Testis (tissue), 3 donors: ENCODE data around the gene CCDC120. TPM values are rescaled to one million over a fixed set of nuclear protein-coding genes. Genes with fewer than 3 reads are reported as not detected.

Experiments
- DNase-seq: peaks from one replicate; pipeline ENCODE4 v3.0.0-alpha.2; 2019
- H3K27ac ChIP-seq, 2 donors: fragments of 200-600 bp; sonication (generic); one replicate each; pipeline ENCODE4 v1.5.1; 2019
- H3K27me3 ChIP-seq: fragments of 200-600 bp; sonication (generic); one replicate; pipeline ENCODE4 v1.5.1; 2019
- H3K36me3 ChIP-seq: fragments of 200-600 bp; sonication (generic); one replicate; pipeline ENCODE4 v1.5.1; 2017; ENCODE audit warnings: low read depth; ENCODE audit errors: missing control alignments
- H3K4me1 ChIP-seq: fragments of 200-600 bp; sonication (generic); one replicate; pipeline ENCODE4 v1.5.1; 2019
- H3K4me3 ChIP-seq, 2 donors: fragments of 200-600 bp; sonication (generic); one replicate each; pipeline ENCODE4 v1.5.1; 2017 to 2019
- H3K9me3 ChIP-seq: fragments of 200-600 bp; sonication (generic); one replicate; pipeline ENCODE4 v1.5.1; 2017
- POLR2A ChIP-seq: fragments of 450-650 bp; IDR thresholded peaks from one replicate; pipeline ENCODE4 v1.6.1; 2017; ENCODE audit warnings: antibody characterized with exemption, mild to moderate bottlenecking, moderate library complexity
- WGBS, 2 donors: methylation state at CpG; one replicate each; pipeline ENCODE4 v1.1.5; 2018; 5-methylcytosine and 5-hydroxymethylcytosine counted together
- intact Hi-C: fragments of 100-400 bp; cut with DNase I; formaldehyde crosslinking; loops from one replicate; pipeline ENCODE4 v1.15.1; 2023; ENCODE audit warnings: low total_unique reads
- polyA plus RNA-seq: library from polyadenylated mRNA; stranded (reverse); fragments of 350-450 nt; fragmentation: Illumina TruSeq; extraction: RNeasy Lipid Tissue Mini Kit (QIAGEN cat#74804); gene quantifications from one replicate; pipeline ENCODE4 v1.2.3, GENCODE V29; 2014; ENCODE audit warnings: low read depth, low replicate concordance; ENCODE audit not compliant: insufficient read depth
- total RNA-seq, 2 donors: library from RNA; depleted of rRNA; stranded (reverse); fragments of >200 nt; gene quantifications; one replicate each; pipeline ENCODE4 v1.2.3, GENCODE V29; 2016
- TF ChIP-seq, protein P1 (sequence below), 3 experiments: fragments of 450-650 bp in 2 of 3; fragments of 200-600 bp in 1 of 3; sonication (generic) in 1 of 3; IDR thresholded peaks; one replicate each; pipeline ENCODE4 v1.5.1; 2016 to 2019; ENCODE audit warnings: antibody characterized with exemption in 3 of 3, mild to moderate bottlenecking in 2 of 3, moderate library complexity in 1 of 3

Gene CCDC120
- total and polyA plus RNA-seq, 3 donors from 2014 or later, result 7.5 to 11.2 (median 11.0) TPM

DNA sequence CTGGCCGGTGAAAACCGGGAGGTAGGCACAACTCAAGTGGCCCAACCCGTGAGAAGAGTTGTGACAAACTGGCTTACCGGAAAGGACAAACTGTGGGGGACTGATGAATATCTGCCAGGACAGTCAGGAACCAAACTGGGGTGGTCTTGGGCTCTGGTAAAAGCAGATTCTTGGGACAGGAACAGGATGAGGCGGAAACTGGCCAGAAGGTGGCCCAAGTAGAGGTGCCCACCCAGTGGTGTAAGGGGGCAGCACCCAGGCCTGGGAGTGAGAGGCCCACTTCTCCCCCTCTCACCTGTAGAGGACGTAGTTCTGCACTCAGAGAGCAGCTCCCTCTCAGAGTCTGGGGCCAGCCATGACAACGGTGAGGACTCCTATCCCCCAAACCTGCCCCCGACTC, 5.9 kb downstream of the CCDC120 start:
- intact Hi-C loops, result no loop called here
- TF ChIP-seq POLR2A, result no peak
- TF ChIP-seq, protein P1, sequence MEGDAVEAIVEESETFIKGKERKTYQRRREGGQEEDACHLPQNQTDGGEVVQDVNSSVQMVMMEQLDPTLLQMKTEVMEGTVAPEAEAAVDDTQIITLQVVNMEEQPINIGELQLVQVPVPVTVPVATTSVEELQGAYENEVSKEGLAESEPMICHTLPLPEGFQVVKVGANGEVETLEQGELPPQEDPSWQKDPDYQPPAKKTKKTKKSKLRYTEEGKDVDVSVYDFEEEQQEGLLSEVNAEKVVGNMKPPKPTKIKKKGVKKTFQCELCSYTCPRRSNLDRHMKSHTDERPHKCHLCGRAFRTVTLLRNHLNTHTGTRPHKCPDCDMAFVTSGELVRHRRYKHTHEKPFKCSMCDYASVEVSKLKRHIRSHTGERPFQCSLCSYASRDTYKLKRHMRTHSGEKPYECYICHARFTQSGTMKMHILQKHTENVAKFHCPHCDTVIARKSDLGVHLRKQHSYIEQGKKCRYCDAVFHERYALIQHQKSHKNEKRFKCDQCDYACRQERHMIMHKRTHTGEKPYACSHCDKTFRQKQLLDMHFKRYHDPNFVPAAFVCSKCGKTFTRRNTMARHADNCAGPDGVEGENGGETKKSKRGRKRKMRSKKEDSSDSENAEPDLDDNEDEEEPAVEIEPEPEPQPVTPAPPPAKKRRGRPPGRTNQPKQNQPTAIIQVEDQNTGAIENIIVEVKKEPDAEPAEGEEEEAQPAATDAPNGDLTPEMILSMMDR (IDR thresholded peaks at IDR 0.05), result no peak
- Histone ChIP-seq H3K36me3 (no peaks in the 10 kb centered on the region), H3K27me3 (no peaks in the 10 kb centered on the region), H3K9me3 (no peaks in the 10 kb centered on the region), H3K4me1 (no peaks in the 10 kb centered on the region), H3K4me3 (no peak overlapping the region), H3K27ac (no peak overlapping the region)
- 89 to 96% methylated on average over 8 of the region's 8 CpGs for WGBS, 2 donors
- DNase-seq, result no peak

DNA sequence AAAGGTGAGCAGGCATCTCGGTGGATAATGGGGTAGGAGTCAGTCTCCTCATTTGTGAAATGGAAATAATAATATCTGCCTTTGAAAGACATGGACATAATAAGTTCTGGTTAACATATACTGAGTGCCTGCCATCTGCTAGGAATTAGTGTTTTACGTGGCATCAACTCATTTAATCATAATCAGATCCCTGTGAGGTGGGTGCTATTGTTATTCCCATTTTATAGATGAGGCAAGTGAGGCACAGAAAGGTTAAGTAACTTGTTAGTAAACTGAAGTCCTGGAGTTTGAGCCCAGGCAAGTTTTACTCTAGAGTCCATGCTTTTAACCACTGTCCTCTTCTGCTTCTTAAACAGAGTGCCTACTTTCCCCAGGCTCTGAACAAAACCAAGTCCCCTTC, 7.5 kb downstream of the CCDC120 start:
- WGBS, 2 donors, result 70 to 100% methylated on average over 2 of the region's 2 CpGs
- Histone ChIP-seq H3K4me1 (no peaks in the 10 kb centered on the region), H3K27me3 (no peaks in the 10 kb centered on the region), H3K27ac (no peak overlapping the region), H3K9me3 (no peaks in the 10 kb centered on the region), H3K36me3 (no peaks in the 10 kb centered on the region), H3K4me3 (no peak overlapping the region)
- intact Hi-C loops, result no loop called here
- DNase-seq, result no peak
- no peak for TF ChIP-seq POLR2A
- TF ChIP-seq, protein P1 (IDR thresholded peaks at IDR 0.05), result no peak

DNA sequence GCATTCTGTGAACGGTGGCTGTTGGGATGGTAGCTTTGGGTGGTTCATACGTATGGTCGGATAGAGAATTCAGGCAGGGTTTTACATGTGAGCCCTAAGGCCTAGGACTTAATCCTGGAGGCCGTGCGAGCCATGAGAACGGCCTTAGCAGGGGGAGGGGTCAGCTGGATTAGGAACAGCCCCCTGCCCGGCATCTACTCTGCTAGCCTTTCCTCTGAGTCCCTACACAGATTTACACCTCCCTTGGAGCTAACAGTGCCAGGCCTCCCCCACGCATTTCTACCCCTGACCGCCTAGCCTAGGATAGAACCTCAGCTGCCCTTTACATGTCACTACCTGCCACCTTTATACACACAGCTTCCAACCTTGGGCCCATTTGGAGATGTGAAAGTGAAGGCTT, 7.9 kb downstream of the CCDC120 start:
- intact Hi-C loops, result no loop called here
- Histone ChIP-seq H3K27ac (no peak overlapping the region), H3K9me3 (no peaks in the 10 kb centered on the region), H3K27me3 (no peaks in the 10 kb centered on the region), H3K36me3 (no peaks in the 10 kb centered on the region), H3K4me1 (no peaks in the 10 kb centered on the region), H3K4me3 (no peak overlapping the region)
- TF ChIP-seq, protein P1 (IDR thresholded peaks at IDR 0.05), result no peak
- TF ChIP-seq POLR2A, result no peak
- 78 to 87% methylated on average over 6 to 9 of the region's 9 CpGs for WGBS, 2 donors
- DNase-seq, result no peak

DNA sequence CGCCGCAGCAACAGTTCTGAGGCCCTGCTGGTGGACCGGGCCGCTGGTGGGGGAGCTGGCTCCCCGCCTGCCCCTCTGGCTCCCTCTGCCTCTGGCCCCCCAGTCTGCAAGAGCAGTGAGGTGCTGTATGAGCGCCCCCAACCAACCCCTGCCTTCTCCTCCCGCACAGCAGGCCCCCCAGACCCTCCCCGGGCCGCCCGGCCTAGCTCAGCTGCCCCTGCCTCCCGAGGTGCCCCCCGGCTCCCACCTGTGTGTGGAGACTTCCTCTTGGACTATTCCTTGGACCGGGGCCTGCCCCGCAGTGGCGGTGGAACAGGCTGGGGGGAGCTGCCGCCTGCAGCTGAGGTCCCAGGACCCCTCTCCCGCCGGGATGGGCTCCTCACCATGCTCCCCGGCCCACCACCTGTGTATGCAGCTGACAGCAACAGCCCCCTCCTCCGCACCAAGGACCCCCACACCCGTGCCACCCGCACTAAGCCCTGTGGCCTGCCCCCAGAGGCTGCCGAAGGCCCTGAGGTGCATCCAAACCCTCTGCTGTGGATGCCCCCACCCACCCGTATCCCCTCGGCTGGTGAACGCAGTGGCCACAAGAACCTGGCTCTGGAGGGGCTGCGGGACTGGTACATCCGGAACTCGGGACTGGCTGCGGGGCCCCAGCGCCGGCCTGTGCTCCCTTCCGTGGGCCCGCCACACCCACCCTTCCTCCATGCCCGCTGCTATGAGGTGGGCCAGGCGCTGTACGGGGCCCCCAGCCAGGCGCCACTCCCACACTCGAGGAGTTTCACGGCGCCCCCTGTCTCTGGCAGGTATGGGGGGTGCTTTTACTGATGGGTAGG, 8.7 kb downstream of the CCDC120 start:
- Histone ChIP-seq H3K27me3 (no peaks in the 10 kb centered on the region), H3K9me3 (no peaks in the 10 kb centered on the region), H3K27ac (no peak overlapping the region), H3K36me3 (no peaks in the 10 kb centered on the region), H3K4me1 (no peaks in the 10 kb centered on the region), H3K4me3 (no peak overlapping the region)
- TF ChIP-seq, protein P1 (IDR thresholded peaks at IDR 0.05), result no peak
- no peak for TF ChIP-seq POLR2A
- 87 to 100% methylated on average over 4 to 19 of the region's 41 CpGs for WGBS, 2 donors
- intact Hi-C loops, result no loop called here
- no peak for DNase-seq

DNA sequence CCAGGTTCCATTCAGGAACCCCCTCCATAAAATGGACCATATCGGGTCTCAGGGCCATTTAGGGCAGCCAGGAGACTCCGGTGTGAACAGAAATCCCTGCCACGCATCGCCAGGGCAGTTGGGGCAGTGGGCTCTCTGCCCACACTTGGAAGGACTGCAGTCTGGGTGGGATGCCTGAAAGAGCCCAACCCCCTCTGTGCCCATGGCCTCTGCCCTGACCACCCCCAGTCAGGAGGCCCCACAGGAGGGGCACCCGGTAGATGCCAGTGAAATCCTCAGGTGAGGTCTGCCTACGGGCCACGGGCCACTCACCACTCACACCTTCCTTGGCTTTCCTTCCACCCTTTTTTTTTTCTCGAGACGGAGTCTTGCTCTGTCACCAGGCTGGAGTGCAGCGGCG, 10.2 kb downstream of the CCDC120 start:
- H3K27me3 ChIP-seq, result no peaks in the 10 kb centered on the region
- H3K4me1 ChIP-seq, result no peaks in the 10 kb centered on the region
- no peak for DNase-seq
- no peaks in the 10 kb centered on the region for H3K36me3 ChIP-seq
- H3K9me3 ChIP-seq, result no peaks in the 10 kb centered on the region
- TF ChIP-seq, protein P1 (IDR thresholded peaks at IDR 0.05), result no peak
- no peak for TF ChIP-seq POLR2A
- intact Hi-C loops, result no loop called here
- WGBS, 2 donors, result 94 to 97% methylated on average over 7 to 11 of the region's 11 CpGs
- no peak overlapping the region for H3K27ac ChIP-seq
- no peak overlapping the region for H3K4me3 ChIP-seq
